Body of pancreas (tissue), 4 donors: Measurements from ENCODE around the gene MAP3K5. TPM values are rescaled to one million over a fixed set of nuclear protein-coding genes. Genes with fewer than 3 reads are reported as not detected.
"Not testable (repeated sequence)": the region's sequence is repeated elsewhere in the genome, so short reads cannot be mapped to it uniquely, and the experiment has no call there.

Experiments
- ATAC-seq: fragments of 150-250 bp; one replicate; pipeline ENCODE4 v1.9.1; 2016
- DNase-seq, 4 donors: peaks; one replicate each; pipeline ENCODE4 v3.0.0-alpha.2; 2019
- H3K27ac ChIP-seq, 4 donors: fragments of 200-600 bp; sonication (generic); 1 replicate in 3 of 4; 2 replicates in 1 of 4; pipeline versions ENCODE4 v1.5.1 to v1.6.1; 2016 to 2019; ENCODE audit warnings: mild to moderate bottlenecking in 1 of 4, mixed read lengths in 1 of 4, moderate library complexity in 1 of 4
- H3K27me3 ChIP-seq, 2 donors: fragments of 200-600 bp; sonication (generic); one replicate each; pipeline ENCODE4 v1.6.0; 2016; ENCODE audit warnings: mild to moderate bottlenecking in 1 of 2
- H3K36me3 ChIP-seq, 2 donors: fragments of 200-600 bp; sonication (generic); replicated peaks in 1 of 2; 2 replicates each; pipeline ENCODE4 v1.5.1; 2016; ENCODE audit warnings: low read depth in 2 of 2; ENCODE audit not compliant: insufficient read depth in 1 of 2
- H3K4me1 ChIP-seq: fragments of 200-600 bp; sonication (generic); one replicate; pipeline ENCODE4 v1.6.0; 2016
- H3K4me3 ChIP-seq, 2 donors: fragments of 200-600 bp; sonication (generic); 1 replicate in 1 of 2; 2 replicates in 1 of 2; pipeline ENCODE4 v1.5.1; 2016 to 2019
- H3K9me3 ChIP-seq, 3 donors: fragments of 200-600 bp; sonication (generic); 1 replicate in 2 of 3; 2 replicates in 1 of 3; pipeline ENCODE4 v1.5.1; 2016
- POLR2A ChIP-seq, 3 donors: fragments of 450-650 bp; IDR thresholded peaks; one replicate each; pipeline ENCODE4 v1.6.1; 2016; ENCODE audit warnings: antibody characterized with exemption in 3 of 3, mild to moderate bottlenecking in 2 of 3
- WGBS, 2 donors: methylation state at CpG; one replicate each; pipeline ENCODE4 v1.1.5; 2017; 5-methylcytosine and 5-hydroxymethylcytosine counted together
- intact Hi-C: fragments of 100-400 bp; cut with DNase I; formaldehyde crosslinking; loops from one replicate; pipeline ENCODE4 v1.15.1; 2023
- total RNA-seq, 2 donors: library from RNA; depleted of rRNA; stranded (reverse); fragments of >200 nt; gene quantifications; one replicate each; pipeline ENCODE4 v1.1.0, GENCODE V29; 2016
- TF ChIP-seq, protein P1 (sequence below), 7 experiments: fragments of 450-650 bp in 4 of 7; fragments of 200-600 bp in 3 of 7; sonication (generic) in 3 of 7; IDR thresholded peaks; one replicate each; pipeline ENCODE4 v1.5.1; 2016 to 2019; ENCODE audit warnings: antibody characterized with exemption in 7 of 7

The MAP3K5 gene
- total RNA-seq, 2 donors from 2014 or later, result 33.7 to 36.9 TPM

GRCh38 chr6:136790411-136791295 is 1.6 kb downstream of the MAP3K5 start:
- Histone ChIP-seq H3K9me3 (no peaks in the 10 kb centered on the region), H3K4me3 (peak overlapping the region; percentile 88 to 94), H3K36me3 (no peaks in the 10 kb centered on the region), H3K27me3 (no peaks in the 10 kb centered on the region), H3K27ac (peak overlapping the region; percentile 88 to 99 (median 97)), H3K4me1 (peaks cover 44% of the 10 kb centered on the region)
- 6 to 12% methylated on average over 7 of the region's 7 CpGs for WGBS, 2 donors
- no peak for TF ChIP-seq POLR2A (IDR thresholded peaks at IDR 0.05)
- TF ChIP-seq, protein P1, sequence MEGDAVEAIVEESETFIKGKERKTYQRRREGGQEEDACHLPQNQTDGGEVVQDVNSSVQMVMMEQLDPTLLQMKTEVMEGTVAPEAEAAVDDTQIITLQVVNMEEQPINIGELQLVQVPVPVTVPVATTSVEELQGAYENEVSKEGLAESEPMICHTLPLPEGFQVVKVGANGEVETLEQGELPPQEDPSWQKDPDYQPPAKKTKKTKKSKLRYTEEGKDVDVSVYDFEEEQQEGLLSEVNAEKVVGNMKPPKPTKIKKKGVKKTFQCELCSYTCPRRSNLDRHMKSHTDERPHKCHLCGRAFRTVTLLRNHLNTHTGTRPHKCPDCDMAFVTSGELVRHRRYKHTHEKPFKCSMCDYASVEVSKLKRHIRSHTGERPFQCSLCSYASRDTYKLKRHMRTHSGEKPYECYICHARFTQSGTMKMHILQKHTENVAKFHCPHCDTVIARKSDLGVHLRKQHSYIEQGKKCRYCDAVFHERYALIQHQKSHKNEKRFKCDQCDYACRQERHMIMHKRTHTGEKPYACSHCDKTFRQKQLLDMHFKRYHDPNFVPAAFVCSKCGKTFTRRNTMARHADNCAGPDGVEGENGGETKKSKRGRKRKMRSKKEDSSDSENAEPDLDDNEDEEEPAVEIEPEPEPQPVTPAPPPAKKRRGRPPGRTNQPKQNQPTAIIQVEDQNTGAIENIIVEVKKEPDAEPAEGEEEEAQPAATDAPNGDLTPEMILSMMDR (IDR thresholded peaks at IDR 0.05), result no peak
- intact Hi-C loops, result loop anchor here (10.0 kb wide), 1 partner anchor 146 kb away; no protein-coding TSS in a partner anchor
- DNase-seq (no peak), ATAC-seq (no peak)

- Histone ChIP-seq H3K27ac (peak overlapping the region in 3 of 4 donors; percentile 96 to 99 (median 98)), H3K4me1 (peaks cover 56% of the 10 kb centered on the region), H3K4me3 (peak overlapping the region in 1 of 2 donors; percentile 11)
- WGBS, 2 donors, result 31 to 42% methylated on average over 3 of the region's 3 CpGs
- intact Hi-C loops, H3K9me3 ChIP-seq, ATAC-seq, H3K36me3 ChIP-seq, H3K27me3 ChIP-seq, DNase-seq: not testable (repeated sequence)
Measured at GRCh38 chr6:136789440-136789839, 2.8 kb downstream of the MAP3K5 start.

- no peaks in the 10 kb centered on the region for H3K36me3 ChIP-seq
- peak overlapping the region in 1 of 4 donors; percentile 64 for H3K27ac ChIP-seq
- TF ChIP-seq, protein P1 (IDR thresholded peaks at IDR 0.05), result no peak
- no peak for TF ChIP-seq POLR2A (IDR thresholded peaks at IDR 0.05)
- no peaks in the 10 kb centered on the region for H3K27me3 ChIP-seq
- intact Hi-C loops, result no loop called here
- DNase-seq (no peak), ATAC-seq (no peak)
- H3K9me3 ChIP-seq, result no peaks in the 10 kb centered on the region
- H3K4me3 ChIP-seq, result no peak overlapping the region
- WGBS, 2 donors, result 51 to 59% methylated on average over 7 of the region's 7 CpGs
- peaks cover 61% of the 10 kb centered on the region for H3K4me1 ChIP-seq
Measured at GRCh38 chr6:136788069-136788902, 4.0 kb downstream of the MAP3K5 start.

- WGBS, 2 donors, result 50 to 56% methylated on average over 4 of the region's 4 CpGs
- ATAC-seq (no peak), DNase-seq (no peak)
- intact Hi-C loops, result no loop called here
- Histone ChIP-seq H3K36me3 (no peaks in the 10 kb centered on the region), H3K27ac (peak overlapping the region in 1 of 4 donors; percentile 64), H3K27me3 (no peaks in the 10 kb centered on the region), H3K4me3 (no peak overlapping the region), H3K4me1 (peaks cover 63% of the 10 kb centered on the region), H3K9me3 (no peaks in the 10 kb centered on the region)
- no peak for TF ChIP-seq POLR2A (IDR thresholded peaks at IDR 0.05)
- TF ChIP-seq, protein P1 (IDR thresholded peaks at IDR 0.05), result no peak
Measured at GRCh38 chr6:136787726-136788068, 4.6 kb downstream of the MAP3K5 start.

- 70 to 81% methylated on average over 6 of the region's 6 CpGs for whole genome bisulfite sequencing, 2 donors
- ATAC-seq (no peak), DNase-seq (no peak)
- intact Hi-C loops, result no loop called here
- TF ChIP-seq, protein P1 (IDR thresholded peaks at IDR 0.05), result no peak
- TF ChIP-seq POLR2A (IDR thresholded peaks at IDR 0.05), result no peak
- no peaks in the 10 kb centered on the region for H3K36me3 ChIP-seq
- H3K27ac ChIP-seq, result peak overlapping the region in 1 of 4 donors; percentile 64
- no peak overlapping the region for H3K4me3 ChIP-seq
- peaks cover 63% of the 10 kb centered on the region for H3K4me1 ChIP-seq
- H3K27me3 ChIP-seq, result no peaks in the 10 kb centered on the region
- H3K9me3 ChIP-seq, result no peaks in the 10 kb centered on the region
Measured at GRCh38 chr6:136786658-136787057, 5.6 kb downstream of the MAP3K5 start.
